GM19324 (cell line): Measurements from ENCODE around the gene DNAJC11.

Experiments
- ATAC-seq: cut with Tn5 transposase; IDR thresholded peaks from one replicate; pipeline ENCODE4 v1.9.1; 2021; ENCODE audit warnings: mild to moderate bottlenecking, moderate library complexity; ENCODE audit not compliant: unreplicated experiment, low FRiP score

Gene DNAJC11

GRCh38 chr1:6587261-6588005, 114.2 kb downstream of the DNAJC11 start:
- ATAC-seq, result no peak

GRCh38 chr1:6586404-6586816, 115.2 kb downstream of the DNAJC11 start:
- no peak for ATAC-seq

- ATAC-seq, result no peak
Measured at GRCh38 chr1:6585841-6586240, 115.8 kb downstream of the DNAJC11 start.

- ATAC-seq, result no peak
Measured at GRCh38 chr1:6585081-6585722, 116.4 kb downstream of the DNAJC11 start.
